Measurements from ENCODE around the gene PRELID3B.
"Not testable (repeated sequence)": the region's sequence is repeated elsewhere in the genome, so short reads cannot be mapped to it uniquely, and the experiment has no call there.

DNA sequence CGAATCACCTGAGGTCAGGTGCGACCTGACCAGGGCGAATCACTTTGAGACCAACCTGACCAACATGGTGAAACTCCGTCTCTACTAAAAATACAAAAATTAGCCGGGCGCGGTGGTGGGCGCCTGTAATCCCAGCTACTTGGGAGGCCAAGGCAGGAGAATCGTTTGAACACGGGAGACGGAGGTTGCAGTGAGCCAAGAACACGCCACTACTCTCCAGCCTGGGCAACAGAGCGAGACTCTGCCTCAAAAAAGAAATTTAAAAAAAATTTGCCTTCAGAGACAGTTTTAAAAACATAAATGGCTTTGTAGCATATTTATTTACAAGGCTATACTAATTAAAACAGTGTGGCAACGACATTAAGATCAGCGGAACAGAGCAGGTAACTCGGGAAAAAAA, 1.1 kb downstream of the PRELID3B start:
- TF ChIP-seq, protein P1, sequence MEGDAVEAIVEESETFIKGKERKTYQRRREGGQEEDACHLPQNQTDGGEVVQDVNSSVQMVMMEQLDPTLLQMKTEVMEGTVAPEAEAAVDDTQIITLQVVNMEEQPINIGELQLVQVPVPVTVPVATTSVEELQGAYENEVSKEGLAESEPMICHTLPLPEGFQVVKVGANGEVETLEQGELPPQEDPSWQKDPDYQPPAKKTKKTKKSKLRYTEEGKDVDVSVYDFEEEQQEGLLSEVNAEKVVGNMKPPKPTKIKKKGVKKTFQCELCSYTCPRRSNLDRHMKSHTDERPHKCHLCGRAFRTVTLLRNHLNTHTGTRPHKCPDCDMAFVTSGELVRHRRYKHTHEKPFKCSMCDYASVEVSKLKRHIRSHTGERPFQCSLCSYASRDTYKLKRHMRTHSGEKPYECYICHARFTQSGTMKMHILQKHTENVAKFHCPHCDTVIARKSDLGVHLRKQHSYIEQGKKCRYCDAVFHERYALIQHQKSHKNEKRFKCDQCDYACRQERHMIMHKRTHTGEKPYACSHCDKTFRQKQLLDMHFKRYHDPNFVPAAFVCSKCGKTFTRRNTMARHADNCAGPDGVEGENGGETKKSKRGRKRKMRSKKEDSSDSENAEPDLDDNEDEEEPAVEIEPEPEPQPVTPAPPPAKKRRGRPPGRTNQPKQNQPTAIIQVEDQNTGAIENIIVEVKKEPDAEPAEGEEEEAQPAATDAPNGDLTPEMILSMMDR (IDR thresholded peaks at IDR 0.05) = not testable (repeated sequence)
- TF ChIP-seq EZH2, EZH2phosphoT487 (IDR thresholded peaks at IDR 0.05): not testable (repeated sequence)

All from neural progenitor cell (in vitro differentiated cells).